ENCODE results near the gene ZBTB42.

DNA sequence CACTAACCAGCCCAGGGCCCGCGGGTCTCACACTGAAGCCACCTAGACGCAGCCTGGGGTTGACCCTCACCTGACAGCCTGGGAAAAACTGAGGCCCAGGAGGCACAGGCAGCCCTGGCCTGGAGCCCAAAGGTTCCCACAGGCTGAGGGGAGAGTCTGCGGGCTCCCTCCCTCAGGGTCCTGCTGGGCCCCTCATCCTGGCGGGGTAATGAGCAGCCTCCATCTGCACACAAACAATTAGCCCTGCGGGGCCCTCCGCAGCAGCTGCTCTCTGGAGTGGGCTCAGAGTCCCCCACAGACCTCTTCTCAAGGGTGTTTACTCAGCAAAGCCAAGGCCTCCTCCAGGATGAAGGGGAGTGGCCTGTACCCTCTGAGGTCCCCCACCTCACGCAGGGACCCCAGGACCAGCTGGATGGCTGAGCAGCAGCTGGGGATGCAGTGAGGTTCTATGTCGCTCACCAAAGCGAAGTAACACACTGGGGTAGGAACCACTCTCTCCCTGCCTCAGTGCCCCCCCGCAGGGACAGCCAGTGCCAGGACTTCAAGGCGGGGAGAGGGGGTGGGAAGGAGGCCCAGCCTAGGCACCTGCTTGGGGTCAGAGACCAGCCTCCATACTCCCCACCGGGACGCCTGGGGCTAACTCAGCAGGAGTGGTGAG is 12.6 kb upstream of the ZBTB42 start:
- TF ChIP-seq POLR2A (IDR thresholded peaks at IDR 0.05) = no peak
- TF ChIP-seq, protein P1, sequence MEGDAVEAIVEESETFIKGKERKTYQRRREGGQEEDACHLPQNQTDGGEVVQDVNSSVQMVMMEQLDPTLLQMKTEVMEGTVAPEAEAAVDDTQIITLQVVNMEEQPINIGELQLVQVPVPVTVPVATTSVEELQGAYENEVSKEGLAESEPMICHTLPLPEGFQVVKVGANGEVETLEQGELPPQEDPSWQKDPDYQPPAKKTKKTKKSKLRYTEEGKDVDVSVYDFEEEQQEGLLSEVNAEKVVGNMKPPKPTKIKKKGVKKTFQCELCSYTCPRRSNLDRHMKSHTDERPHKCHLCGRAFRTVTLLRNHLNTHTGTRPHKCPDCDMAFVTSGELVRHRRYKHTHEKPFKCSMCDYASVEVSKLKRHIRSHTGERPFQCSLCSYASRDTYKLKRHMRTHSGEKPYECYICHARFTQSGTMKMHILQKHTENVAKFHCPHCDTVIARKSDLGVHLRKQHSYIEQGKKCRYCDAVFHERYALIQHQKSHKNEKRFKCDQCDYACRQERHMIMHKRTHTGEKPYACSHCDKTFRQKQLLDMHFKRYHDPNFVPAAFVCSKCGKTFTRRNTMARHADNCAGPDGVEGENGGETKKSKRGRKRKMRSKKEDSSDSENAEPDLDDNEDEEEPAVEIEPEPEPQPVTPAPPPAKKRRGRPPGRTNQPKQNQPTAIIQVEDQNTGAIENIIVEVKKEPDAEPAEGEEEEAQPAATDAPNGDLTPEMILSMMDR (IDR thresholded peaks at IDR 0.05) = no peak
- TF ChIP-seq EP300 (IDR thresholded peaks at IDR 0.05; ENCODE audit: low read depth) = no peak
- no peak for TF ChIP-seq POLR2AphosphoS5 (IDR thresholded peaks at IDR 0.05)

All from transverse colon (tissue), 4 donors.